HG02571 (cell line): ENCODE data around the gene KCNN3.
"Not testable (repeated sequence)": the region's sequence is repeated elsewhere in the genome, so short reads cannot be mapped to it uniquely, and the experiment has no call there.

Experiments
- ATAC-seq: cut with Tn5 transposase; IDR thresholded peaks from one replicate; pipeline ENCODE4 v1.9.1; 2021; ENCODE audit warnings: mild to moderate bottlenecking, moderate library complexity; ENCODE audit not compliant: unreplicated experiment

The KCNN3 gene

DNA sequence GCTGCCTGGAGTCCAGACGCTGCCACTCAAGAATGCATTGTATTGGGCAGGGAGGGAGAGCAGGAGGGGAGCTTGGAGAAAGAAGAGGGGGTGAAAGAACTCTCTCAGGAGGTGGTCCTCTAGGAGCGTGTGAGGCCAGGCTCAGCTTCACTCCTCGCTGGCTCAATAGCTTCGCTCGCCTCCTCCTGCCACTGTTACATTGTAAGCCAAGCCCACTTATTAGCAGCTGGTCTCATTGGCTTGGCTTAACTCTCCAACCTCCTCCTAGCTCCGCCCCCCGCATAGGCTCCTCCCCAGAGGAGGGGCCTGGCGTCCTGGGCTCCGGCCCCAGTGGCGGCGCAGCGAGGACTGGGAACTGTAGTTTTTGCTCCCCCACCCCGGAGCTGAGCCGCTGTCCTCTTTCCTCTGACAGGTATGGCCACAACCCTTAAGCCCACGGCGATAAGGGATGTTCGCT, at the start of gene KCNN3:
KCNN3 (minus strand) TSS at position 167 of the 457 bp plus-strand sequence. CDS start 317 bp downstream, outside the sequence.
- peak; percentile 75 for ATAC-seq

- ATAC-seq: no peak
Observed at GRCh38 chr1:154913273-154913672, 43.2 kb upstream of the KCNN3 start.

DNA sequence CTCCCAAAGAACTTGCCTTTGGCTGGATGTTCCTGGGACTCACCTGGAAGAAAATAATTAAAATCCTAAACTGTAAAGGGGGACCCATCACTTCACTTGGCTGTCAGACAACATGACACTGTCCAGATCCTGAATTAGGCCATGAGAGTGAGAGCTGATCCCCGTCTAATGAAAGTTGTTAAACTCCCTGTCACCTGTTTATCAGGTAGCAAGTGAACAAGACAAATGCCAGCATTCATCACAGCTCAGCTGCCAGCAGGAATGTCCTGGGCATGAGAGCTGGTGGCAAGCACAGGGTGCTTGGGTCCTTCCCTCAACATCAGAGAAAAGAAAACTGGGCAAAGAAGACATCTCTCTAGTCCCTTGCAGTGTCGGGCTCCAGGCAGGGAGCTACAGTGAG, 42.7 kb upstream of the KCNN3 start:
- ATAC-seq: no peak

- no peak for ATAC-seq
Observed at GRCh38 chr1:154911691-154912550, 41.8 kb upstream of the KCNN3 start.

DNA sequence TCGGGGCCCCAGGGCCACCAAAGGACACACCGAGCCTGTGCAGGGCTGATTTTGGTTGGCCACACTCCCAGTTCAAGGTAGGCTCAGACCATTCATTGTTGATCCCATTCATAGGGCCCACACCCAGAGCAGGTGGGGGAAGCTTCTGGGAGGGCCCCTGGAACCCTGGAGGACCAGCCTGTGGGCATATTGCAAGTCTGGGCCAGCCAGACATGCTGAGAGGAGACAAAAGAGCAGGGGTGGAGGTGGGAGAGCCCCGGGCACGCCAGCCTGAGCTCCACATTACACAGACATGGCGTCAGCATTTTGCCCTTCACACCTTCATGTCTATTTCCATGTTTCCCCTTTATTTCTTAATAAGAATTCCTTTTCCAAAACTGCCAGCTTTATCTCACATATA, 40.8 kb upstream of the KCNN3 start:
- no peak for ATAC-seq

DNA sequence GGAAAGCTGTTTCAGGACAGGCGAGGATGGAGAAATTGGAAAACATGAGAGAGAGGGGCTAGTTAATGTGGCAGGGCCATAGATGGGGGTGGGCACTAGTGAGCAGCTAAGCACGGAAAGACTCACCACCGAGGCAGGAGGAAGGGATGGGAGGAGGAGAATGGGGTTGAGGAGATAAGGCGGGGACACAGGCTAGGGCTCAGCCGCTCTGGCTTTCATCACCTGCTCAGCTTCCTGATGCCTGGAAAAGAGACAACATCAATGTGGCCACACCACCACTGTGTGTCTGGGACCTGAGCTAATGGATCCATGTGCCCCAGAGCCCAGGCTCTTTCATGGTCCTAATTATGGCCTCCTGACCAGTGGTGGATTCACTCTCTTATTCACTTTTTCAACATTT, 38.9 kb upstream of the KCNN3 start:
- ATAC-seq: no peak

DNA sequence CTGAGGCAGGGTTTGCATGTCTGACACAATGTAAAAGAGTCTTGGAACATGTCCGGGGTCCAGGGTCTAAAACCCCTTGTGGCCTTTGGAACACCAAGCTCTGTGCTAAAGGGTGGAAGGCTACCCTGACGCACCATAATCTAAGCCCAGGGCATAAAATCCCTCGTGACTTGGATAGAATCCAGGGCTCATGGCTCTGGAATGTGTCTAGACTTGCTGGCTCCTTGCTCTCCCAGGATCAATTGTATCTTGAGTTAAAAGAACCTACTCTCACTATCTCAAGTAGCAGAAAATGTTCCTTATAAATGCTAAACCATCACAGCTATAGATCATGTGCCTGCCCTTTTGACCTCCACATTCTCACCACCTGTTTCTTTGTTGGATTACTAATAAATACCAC, 38.0 kb upstream of the KCNN3 start:
- not testable (repeated sequence) for ATAC-seq

DNA sequence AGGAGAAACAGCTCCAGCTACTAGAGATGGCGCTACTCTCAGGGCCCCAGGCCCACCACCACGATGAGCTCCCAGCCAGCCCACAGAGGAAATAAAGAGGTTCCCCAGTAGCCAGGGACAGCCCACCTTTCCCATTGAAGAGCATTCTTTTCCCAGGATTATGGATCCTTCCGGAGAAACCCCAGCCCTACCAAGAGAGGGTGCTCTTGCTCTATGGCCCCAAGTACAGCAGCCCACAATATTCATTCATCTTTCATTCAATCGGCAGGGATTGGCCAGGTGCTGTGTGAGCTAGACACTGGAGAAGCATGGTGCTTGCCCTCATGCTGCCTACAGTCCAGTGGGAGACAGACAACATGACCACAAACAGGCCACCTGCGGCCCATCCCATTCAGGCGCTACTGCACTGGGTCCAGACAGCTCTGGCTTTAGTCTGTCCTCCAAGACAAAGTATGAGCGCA, 36.6 kb upstream of the KCNN3 start:
- no peak for ATAC-seq

DNA sequence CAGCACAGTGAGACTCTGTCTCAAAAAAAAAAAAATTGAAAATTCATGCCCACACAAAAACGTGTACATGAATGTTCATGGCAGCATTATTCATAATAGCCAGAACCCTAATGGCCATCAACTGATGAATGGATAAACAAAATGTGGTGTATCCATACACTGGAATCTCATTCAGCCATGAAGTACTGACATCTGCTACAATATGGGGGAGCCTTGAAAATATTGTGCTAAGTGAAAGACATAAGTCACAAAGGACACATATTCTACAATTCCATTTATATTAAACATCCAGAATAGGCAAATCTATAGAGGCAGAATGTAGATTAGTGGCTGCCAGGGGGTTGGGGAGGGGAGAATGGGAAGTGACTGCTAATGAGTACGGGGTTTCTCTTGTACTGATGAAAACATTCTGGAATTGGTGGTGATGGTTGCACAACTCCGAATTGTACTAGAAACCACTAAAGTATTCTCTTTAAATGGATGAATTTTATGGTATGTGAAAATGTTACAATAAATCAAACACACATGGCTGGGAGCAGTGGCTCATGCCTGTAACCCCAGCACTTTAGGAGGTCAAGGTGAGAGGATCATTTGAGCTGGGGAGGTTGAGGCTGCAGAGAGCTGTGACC, 33.0 kb upstream of the KCNN3 start:
- no peak for ATAC-seq

- no peak for ATAC-seq
Observed at GRCh38 chr1:154901591-154901990, 31.5 kb upstream of the KCNN3 start.

DNA sequence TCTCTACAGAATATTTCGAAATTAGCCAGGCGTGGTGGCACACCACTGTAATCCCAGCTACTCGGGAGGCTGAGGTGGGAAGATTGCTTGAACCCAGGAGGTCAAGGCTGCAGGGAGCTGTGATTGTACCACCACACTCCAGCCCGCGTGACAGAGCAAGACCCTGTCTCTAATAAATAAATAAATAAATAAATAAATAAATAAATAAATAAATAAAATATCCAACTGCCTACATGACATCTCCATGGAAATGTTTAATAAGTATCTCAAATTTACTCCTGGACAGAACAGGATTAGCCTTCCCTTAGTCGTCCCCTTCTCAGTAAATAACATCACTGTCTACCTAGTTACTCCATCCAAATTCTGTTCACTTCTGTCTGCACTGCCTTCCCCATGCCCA, 29.0 kb upstream of the KCNN3 start:
- ATAC-seq: no peak

GRCh38 chr1:154896771-154897286, 26.7 kb upstream of the KCNN3 start:
- ATAC-seq: no peak

GRCh38 chr1:154895798-154896197, 25.7 kb upstream of the KCNN3 start:
- no peak for ATAC-seq

DNA sequence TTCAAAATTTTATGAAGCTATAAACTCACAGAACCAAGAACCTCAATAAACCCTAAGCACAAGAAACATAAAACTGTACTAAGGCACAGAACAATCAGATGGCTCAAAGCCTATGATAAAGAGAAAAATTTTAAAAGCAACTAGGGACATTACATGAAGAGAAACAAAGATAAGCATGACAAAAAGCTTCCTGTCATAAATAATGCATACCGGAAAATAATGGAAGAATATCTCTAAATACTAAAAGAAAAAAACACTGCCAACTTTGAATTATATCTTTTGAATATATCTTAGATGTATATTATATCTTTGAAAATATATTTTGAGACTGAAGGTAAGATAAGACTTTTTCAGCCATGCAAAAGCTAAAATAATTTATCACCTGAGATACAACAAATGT, 21.4 kb upstream of the KCNN3 start:
- no peak for ATAC-seq

GRCh38 chr1:154888757-154889156, 18.7 kb upstream of the KCNN3 start:
- no peak for ATAC-seq

GRCh38 chr1:154886281-154887015, 16.4 kb upstream of the KCNN3 start:
- ATAC-seq: no peak

- ATAC-seq: no peak
Observed at GRCh38 chr1:154884869-154885701, 15.0 kb upstream of the KCNN3 start.

DNA sequence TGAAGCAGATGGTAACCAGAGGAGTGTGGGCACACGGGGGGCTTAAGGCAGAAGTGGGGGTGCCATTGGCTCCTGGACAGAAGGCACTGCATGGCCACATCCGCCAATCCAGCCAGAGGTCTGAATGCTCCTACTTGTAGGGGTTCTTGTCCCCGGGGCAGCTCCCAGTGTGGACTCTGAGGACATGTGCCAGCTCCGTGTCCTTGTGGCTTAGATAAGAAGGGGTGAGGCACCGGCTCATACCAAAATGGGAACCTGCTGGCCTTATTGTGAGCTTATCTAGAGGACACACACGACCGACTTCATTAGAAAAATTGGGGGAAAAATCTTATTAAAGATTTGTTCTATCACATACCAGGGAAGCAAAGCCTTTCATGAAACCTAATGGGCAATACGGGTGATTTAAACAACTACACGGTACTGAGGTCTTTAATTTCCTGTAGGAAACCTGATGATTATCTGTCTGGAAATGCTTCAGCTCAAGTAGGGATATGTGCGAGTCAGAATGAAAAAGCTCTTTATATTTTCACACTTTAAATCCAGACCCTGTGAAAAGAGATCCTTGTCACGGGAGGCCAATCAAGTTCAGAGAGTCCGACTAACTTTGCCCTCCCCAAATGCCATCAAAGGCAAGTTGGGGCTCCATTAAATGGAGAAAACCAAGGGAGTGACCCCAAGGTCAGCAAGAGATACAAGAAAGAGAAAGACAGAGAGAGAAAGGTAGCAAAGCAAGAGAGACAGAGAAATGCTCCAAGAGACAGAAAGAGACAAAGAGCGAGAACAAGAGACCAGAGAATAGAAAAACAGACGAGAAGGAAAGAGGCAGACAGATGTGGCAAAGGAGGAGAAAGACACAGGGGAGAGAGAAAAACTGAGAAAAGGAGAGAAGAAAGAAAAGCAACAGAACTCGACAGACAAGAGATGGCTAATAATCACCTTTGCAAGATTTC, 14.1 kb upstream of the KCNN3 start:
- ATAC-seq: no peak

GRCh38 chr1:154881820-154882535, 11.9 kb upstream of the KCNN3 start:
- ATAC-seq: no peak
